ENCODE results near the gene MAD1L1.

The MAD1L1 gene

GRCh38 chr7:1994931-1995330 is 237.8 kb downstream of the MAD1L1 start:
- peak; percentile 90 for DNase-seq

GRCh38 chr7:1993776-1994740 is 238.7 kb downstream of the MAD1L1 start:
- DNase-seq: no peak

GRCh38 chr7:1993031-1993695 is 239.6 kb downstream of the MAD1L1 start:
- DNase-seq: no peak

GRCh38 chr7:1992554-1992953 is 240.2 kb downstream of the MAD1L1 start:
- no peak for DNase-seq

GRCh38 chr7:1990001-1990670 is 242.6 kb downstream of the MAD1L1 start:
- no peak for DNase-seq

GRCh38 chr7:1989049-1989860 is 243.5 kb downstream of the MAD1L1 start:
- no peak for DNase-seq

- no peak for DNase-seq
Observed at GRCh38 chr7:1988533-1988930, 244.2 kb downstream of the MAD1L1 start.

- DNase-seq: no peak
Observed at GRCh38 chr7:1987591-1988532, 244.9 kb downstream of the MAD1L1 start.

- no peak for DNase-seq
Observed at GRCh38 chr7:1987084-1987535, 245.6 kb downstream of the MAD1L1 start.

GRCh38 chr7:1986366-1987083 is 246.2 kb downstream of the MAD1L1 start:
- DNase-seq: no peak

GRCh38 chr7:1985936-1986335 is 246.8 kb downstream of the MAD1L1 start:
- no peak for DNase-seq

- no peak for DNase-seq
Observed at GRCh38 chr7:1985042-1985441, 247.7 kb downstream of the MAD1L1 start.

GRCh38 chr7:1981878-1982230 is 250.9 kb downstream of the MAD1L1 start:
- no peak for DNase-seq

GRCh38 chr7:1981201-1981877 is 251.4 kb downstream of the MAD1L1 start:
- DNase-seq: no peak

- DNase-seq: no peak
Observed at GRCh38 chr7:1979591-1980560, 252.9 kb downstream of the MAD1L1 start.

GRCh38 chr7:1978656-1979590 is 253.8 kb downstream of the MAD1L1 start:
- DNase-seq: no peak

- no peak for DNase-seq
Observed at GRCh38 chr7:1977876-1978441, 254.8 kb downstream of the MAD1L1 start.
